ENCODE data around the gene LPA.

DNA sequence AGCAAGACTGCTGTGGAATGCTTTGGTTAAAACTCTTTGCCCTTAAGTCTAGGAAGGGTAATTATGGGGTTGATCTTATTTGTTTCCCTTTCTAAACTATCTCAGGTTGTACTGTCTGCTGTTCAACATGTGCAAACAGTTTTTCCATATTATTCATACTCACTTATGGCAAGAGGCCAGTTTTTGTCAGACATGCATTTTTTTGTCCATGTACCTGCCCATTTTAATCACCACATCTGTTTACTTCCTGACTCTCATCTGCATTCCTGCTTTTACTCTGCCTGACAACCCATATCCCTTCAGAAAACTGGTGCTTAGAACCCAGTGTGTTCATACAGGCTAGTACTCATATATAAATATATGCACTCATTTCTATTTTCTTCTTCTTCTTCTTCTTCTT lies 80.3 kb downstream of the LPA start:
- TF ChIP-seq, protein P1, sequence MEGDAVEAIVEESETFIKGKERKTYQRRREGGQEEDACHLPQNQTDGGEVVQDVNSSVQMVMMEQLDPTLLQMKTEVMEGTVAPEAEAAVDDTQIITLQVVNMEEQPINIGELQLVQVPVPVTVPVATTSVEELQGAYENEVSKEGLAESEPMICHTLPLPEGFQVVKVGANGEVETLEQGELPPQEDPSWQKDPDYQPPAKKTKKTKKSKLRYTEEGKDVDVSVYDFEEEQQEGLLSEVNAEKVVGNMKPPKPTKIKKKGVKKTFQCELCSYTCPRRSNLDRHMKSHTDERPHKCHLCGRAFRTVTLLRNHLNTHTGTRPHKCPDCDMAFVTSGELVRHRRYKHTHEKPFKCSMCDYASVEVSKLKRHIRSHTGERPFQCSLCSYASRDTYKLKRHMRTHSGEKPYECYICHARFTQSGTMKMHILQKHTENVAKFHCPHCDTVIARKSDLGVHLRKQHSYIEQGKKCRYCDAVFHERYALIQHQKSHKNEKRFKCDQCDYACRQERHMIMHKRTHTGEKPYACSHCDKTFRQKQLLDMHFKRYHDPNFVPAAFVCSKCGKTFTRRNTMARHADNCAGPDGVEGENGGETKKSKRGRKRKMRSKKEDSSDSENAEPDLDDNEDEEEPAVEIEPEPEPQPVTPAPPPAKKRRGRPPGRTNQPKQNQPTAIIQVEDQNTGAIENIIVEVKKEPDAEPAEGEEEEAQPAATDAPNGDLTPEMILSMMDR (IDR thresholded peaks at IDR 0.05; ENCODE audit: borderline replicate concordance, extremely low read depth, low read length, poor library complexity, severe bottlenecking), result no peak
- TF ChIP-seq EZH2 (IDR thresholded peaks at IDR 0.05; ENCODE audit: borderline replicate concordance, low read depth, low read length, severe bottlenecking), result no peak
